Brain pericyte (primary cell): Measurements from ENCODE around the gene BPIFB3.

Source experiments
- DNase-seq: peaks from one replicate; pipeline ENCODE4 v3.0.0-alpha.2; 2012; ENCODE audit warnings: low read depth, low spot score

Gene BPIFB3

DNA sequence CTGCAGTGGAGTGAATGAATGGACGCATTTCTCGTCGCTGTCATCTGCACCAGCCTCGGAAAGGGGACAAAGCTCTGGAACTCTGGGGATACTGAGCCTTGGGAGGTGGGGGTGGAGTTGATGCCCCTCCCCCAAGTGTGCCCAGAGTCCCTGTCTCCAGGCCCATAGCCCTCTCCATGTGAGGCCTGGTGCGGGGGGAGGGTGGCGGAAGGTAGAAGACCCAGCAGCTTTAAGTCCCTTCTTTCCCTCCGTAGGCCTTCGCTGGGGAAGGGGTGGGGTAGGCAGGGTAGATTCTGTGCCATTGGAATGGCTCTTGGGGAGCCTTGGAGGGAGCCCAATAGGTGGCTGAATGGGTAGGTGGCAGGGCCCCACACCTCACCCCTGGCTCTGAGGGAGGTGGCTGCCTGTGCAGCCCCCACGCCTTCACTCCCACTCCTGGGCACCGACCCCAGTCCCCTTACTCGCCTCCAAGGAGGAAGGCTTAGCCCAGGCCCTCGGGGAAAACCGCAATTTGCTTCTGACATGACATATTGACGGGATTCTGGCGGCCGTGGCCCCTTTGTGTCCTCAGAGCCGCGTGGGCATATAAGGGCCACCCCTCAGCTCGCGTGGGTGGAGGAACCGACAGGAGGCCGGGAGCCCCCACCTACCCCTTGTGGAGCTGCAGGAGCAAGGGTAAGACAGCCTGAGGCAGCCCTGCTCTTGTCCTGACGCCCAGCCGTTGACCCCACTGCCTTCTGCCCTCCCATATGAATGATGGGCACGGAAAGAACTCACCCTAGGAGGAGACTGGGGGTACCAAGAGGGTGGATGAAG is at the start of gene BPIFB3:
TSS of gene BPIFB3 (plus strand) at position 613 of the 816 bp plus-strand sequence. CDS start 1,533 bp downstream, outside the sequence.
- no peak for DNase-seq

DNA sequence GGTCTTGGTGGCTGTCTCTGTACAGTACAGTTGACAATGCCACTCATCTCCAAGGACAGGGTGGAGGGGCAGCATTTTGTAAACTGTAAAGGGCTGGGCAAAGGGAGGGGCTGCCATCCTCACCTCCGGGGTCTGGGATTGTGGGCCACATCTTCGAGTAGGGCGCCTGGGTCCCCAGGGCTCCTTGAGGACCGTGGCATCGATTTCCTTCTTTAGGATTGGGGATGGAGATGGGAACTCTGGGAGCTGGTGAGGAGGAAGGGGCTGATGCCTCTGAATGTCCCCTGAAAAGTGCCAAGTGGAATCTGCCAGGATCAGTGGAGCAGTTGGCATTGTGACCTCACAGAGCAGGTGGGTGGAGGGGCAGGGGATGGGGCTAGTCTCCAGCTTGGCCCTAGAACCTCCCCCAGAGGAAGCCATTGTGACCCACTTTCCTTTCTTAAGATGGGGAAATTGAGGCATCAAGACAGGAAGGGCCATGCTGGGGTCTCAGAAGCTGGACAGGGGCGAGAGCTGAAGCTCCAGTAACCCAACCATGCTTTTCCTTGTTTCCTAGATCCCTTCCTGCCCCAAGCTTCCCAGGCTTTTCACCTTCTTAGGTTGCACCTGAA is 49.5 kb upstream of the BPIFB3 start, which contains the start of gene SUN5:
TSS of gene SUN5 (minus strand) at position 293 of the 611 bp plus-strand sequence. CDS start at position 200, 93 bp downstream.
- no peak for DNase-seq

DNA sequence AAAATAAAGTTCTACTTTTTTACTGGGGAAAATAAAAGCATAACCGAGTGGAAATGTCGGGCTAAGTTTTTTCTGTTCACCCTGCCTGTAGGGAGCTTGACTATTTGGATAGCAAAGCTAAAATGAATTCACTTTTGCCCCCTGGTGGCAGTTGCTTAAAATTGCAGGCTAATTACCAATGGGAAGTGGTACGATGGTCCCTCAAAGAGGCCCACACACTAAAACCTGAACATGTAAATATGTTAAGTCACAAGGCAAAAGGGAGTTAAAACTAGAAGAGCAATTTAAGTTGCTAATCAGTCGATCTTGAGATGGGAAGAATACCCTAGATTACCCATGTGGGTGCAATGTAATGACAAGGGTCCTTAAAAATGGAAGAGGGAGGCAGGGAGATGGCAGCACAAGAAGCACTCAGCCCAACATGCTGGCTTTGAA is 48.6 kb upstream of the BPIFB3 start:
- DNase-seq = no peak

DNA sequence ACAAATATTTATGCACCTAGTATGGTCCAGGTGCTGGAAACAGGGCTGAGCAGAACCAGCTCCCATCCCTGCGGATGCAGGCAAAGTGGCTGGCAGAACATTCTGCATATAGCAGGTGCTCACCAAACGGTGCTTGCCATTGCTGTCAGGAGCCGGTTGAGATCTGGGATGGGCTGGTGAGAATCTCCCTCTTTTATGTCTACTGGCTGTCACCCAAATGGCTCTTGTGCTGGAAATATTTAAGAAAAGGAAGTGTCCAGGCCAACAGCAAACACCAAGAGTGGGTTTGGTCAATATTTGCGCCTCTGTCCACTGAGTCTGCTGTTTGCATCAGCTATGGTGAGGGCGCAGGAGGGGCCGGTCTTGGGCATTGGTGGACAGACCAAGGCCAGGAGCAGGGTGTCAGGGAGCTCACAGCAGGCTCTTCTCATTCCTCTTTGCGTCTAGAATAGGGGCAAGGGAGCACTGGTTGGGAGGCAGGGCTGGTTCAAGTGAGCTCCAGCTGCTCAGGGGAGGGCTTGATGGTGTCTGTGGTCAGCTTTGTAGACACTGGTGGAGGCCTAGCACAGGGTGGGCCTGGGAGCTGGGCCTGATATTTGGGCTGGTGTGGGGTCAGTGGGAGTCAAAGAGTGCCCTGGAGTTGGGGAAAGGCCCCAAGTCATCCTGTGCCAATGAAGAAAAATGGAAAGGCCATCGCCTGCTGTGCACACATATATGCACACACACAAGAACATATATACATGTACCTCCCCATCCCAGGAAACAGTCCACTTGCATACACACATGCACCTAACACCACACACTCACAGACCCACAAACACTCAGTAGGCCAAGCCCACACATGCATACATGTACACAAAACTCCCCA is 47.6 kb upstream of the BPIFB3 start:
- DNase-seq = no peak

- DNase-seq = no peak
Observed at GRCh38 chr20:33006776-33007375, 46.8 kb upstream of the BPIFB3 start.

DNA sequence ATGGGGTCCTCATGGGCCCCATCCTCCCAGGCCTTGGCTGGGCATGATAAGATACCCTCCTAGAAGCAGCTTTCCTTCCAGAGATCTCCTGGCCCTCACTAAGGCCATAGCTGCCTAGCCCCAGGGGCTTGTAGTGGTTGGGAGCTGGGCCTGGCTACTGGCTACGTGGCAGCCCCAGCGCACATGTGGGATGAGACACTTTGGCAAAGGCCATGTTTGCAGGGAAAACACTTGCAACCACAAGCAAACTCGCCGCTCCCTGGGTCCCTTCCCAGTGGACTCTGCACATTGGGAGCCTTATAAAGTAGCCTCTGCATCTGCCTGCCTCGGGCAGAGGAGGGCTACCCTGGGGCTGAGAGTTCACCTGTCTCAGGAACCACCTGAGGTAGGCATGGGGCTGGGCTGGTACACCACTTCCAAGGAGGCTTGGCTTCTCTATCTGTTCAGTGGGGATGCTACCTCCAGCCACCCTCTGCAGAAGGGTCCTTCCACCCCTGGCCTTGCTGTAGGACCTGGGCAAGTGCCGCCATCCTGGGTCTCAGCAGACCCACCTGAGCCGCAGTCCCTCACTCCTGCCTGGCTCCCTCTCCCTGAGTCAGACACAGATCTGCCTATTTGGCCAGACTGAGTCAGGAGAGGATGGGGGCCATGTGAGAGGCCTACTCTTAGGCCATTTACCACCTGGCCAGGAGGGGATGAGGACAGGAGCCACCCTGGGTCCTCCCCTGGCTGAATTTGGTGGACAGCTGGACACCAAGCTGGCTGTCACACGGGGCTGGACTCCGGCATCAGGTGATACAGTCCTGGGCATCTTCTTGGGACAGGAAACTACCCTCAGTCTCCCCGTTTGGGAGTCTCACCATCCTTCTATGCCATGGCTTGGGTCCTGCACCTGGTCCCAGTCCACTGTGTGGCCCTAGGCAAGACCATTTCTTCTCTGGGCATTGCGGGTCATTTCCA is 46.0 kb upstream of the BPIFB3 start, which contains the start of gene BPIFB2:
TSS of gene BPIFB2 (plus strand) at position 329 of the 960 bp plus-strand sequence. CDS start 871 bp downstream, outside the sequence.
- DNase-seq = no peak

GRCh38 chr20:33008336-33009213 is 45.1 kb upstream of the BPIFB3 start:
- DNase-seq = no peak

- DNase-seq = no peak
Observed at GRCh38 chr20:33009214-33010132, 44.2 kb upstream of the BPIFB3 start.

- no peak for DNase-seq
Observed at GRCh38 chr20:33010133-33010504, 43.6 kb upstream of the BPIFB3 start.

DNA sequence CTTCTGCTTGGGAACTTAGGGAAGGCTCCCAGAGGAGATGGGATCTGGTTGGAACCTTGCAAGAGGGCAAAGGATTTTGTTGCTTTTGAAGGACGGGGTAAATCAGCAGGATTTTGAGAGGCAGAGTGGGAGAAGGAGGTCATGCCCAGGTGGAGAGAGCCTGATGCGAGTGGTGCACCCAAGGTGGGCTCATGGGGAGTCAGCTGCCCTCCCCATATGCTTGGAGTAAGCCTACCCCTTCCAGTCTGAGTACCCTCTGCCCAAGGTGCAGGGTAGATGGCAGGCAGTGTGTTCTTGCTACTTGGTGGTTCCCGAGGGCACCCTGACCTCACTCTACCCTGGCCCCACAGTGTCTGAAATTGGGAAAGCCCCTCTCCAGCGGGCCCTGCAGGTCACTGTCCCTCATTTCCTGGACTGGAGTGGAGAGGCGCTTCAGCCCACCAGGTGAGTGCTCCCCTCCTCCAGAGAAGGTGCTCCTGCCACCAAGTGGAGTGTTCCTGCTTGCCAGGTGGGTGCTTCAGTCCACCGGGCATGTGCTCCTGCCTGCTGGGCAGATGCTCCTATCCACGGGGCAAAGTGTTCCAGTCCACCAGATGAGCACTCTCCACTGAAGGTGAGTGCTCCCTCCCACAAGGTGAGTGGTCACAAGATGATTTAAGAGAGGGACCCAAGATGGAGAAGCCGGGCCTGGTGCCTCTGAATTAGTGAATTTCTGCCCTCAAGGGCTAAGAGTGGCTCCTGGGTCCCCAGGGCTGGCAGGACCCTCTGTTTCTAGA is 42.8 kb upstream of the BPIFB3 start:
- no peak for DNase-seq

DNA sequence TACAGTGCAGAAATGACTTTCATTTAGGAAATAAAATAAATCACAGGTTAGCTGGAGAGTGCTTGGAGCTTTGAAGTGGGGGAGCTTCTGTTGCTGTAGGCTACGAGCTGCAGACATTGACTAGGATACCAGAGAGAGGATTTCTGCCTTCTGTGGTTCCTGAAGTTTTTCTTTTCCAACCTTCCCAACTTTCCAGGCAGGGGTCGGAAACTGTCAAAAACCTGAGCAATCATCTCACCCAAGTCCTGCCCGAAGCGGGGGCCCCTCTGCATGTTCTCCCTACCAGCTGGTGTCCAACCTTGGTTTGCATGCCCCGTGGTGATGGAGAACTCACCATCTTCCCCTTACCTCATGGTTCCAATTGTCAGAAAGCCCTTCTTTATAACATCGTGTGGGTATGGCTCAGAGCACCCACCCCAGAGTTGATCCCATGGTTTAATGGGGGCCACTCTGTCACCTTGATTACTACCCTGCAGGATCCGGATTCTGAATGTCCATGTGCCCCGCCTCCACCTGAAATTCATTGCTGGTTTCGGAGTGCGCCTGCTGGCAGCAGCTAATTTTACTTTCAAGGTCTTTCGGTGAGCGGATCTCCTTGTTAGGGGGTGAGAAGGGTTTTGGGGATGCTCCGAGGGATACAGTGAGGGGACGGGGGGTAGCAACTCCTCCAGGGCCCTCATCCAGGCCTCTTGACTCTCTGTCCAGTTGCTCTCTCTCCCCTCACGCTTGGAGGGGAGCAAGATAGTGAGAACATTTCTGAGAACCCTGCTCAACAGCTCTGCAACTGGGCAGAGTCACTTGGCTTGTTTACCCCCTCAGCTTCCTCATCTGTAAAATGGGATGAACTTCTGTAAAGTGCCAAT is 41.1 kb upstream of the BPIFB3 start:
- DNase-seq = no peak

- DNase-seq = no peak
Observed at GRCh38 chr20:33013701-33014326, 39.9 kb upstream of the BPIFB3 start.

- DNase-seq = no peak
Observed at GRCh38 chr20:33014336-33015113, 39.2 kb upstream of the BPIFB3 start.

DNA sequence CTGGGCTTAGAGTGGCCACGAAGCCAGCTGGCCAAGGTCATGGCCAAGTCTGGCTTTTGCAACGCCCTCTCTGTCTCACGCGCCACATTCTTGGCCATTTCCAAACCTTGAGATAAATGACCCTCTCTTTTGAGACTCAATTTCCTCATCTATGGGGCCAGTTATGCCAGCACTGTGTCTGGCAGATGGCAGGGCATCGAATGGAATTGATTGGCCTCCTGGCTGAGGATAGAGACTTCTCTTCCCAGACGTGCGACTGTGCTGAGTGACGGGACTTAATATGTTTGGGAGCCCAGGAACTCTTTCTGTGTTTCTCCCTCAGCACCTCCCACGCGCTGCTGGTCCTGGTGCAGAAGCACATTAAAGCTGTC is 38.6 kb upstream of the BPIFB3 start:
- no peak for DNase-seq
